Activated CD4-positive, alpha-beta T cell treated with anti-CD3 and anti-CD28 coated beads for 36 hours (primary cell): ENCODE measurements around the gene ALK. TPM values are rescaled to one million over a fixed set of nuclear protein-coding genes. Genes with fewer than 3 reads are reported as not detected.
A peak's percentile ranks its signal among the peaks of the same experiment; 100 is the strongest.

Experiments
- ATAC-seq: fragments of 200-7000 bp; cut with Tn5 transposase; one replicate; pipeline ENCODE4 v1.10.0; 2021; ENCODE audit warnings: mild to moderate bottlenecking, moderate library complexity
- CTCF ChIA-PET: fragments of 350-600 bp; sonication (Branson Sonifier 250); formaldehyde crosslinking; loops from one replicate; lab custom pipeline; 2021; ENCODE audit warnings: antibody characterized with exemption; lab: Charles Lee
- POLR2A ChIA-PET: fragments of 350-600 bp; sonication (Branson Sonifier 250); formaldehyde crosslinking; loops from one replicate; lab custom pipeline; 2021; ENCODE audit warnings: antibody characterized with exemption, inconsistent platforms; lab: Charles Lee
- DNase-seq: peaks from one replicate; pipeline ENCODE4 v3.0.0-alpha.2; 2020
- H3K27ac Mint-ChIP-seq: one replicate; pipeline ENCODE4 v1.8.0; 2021; ENCODE audit warnings: mixed read lengths
- H3K27me3 Mint-ChIP-seq: one replicate; pipeline ENCODE4 v1.8.0; 2021; ENCODE audit warnings: mixed read lengths
- H3K36me3 Mint-ChIP-seq: one replicate; pipeline ENCODE4 v1.8.0; 2021; ENCODE audit warnings: low read depth, mixed read lengths
- H3K4me1 Mint-ChIP-seq: one replicate; pipeline ENCODE4 v1.8.0; 2021; ENCODE audit warnings: mixed read lengths
- H3K4me3 Mint-ChIP-seq: one replicate; pipeline ENCODE4 v1.8.0; 2021; ENCODE audit warnings: mild to moderate bottlenecking, moderate library complexity, mixed read lengths
- H3K9me3 Mint-ChIP-seq: one replicate; pipeline ENCODE4 v1.8.0; 2021; ENCODE audit warnings: low read depth, mixed read lengths
- intact Hi-C, 2 experiments: fragments of 100-400 bp; cut with DNase I in 1 of 2; cut with micrococcal nuclease in 1 of 2; formaldehyde crosslinking; loops; one replicate each; pipeline versions ENCODE4 v1.14.2 to v1.15.1; 2022 to 2024; cut with DNase I, micrococcal nuclease
- total RNA-seq, 2 experiments: library from RNA; stranded (reverse); gene quantifications; one replicate each; pipeline ENCODE4 v1.2.3, GENCODE V29; 2021

Gene ALK
- total RNA-seq, 2 experiments from 2014 or later: not detected

- ChIA-PET POLR2A (no interaction called here), CTCF (interaction anchor here (1.4 to 2.2 kb wide), 2 partner anchors 13 to 14 kb away, joined by 3 to 11 read pairs; no protein-coding TSS in a partner anchor)
- Mint-ChIP-seq H3K9me3 (no peaks in the 10 kb centered on the region), H3K4me3 (no peak overlapping the region), H3K4me1 (no peaks in the 10 kb centered on the region), H3K36me3 (no peaks in the 10 kb centered on the region), H3K27me3 (peaks cover 12% of the 10 kb centered on the region), H3K27ac (no peak overlapping the region)
- intact Hi-C loops: no loop called here
- DNase-seq: no peak
- ATAC-seq: no peak
Observed at GRCh38 chr2:29936020-29936419, 14.6 kb upstream of the ALK start.

- intact Hi-C loops: no loop called here
- no peaks in the 10 kb centered on the region for H3K9me3 Mint-ChIP-seq
- H3K4me1 Mint-ChIP-seq: no peaks in the 10 kb centered on the region
- no peak for ATAC-seq
- DNase-seq: no peak
- ChIA-PET CTCF (interaction anchor here (0.6 to 1.9 kb wide), 3 partner anchors 9 to 919 kb away, joined by 3 to 8 read pairs (median 3); no protein-coding TSS in a partner anchor), POLR2A (interaction anchor here (0.7 kb wide), 1 partner anchor 17 kb away, joined by 3 read pairs; no protein-coding TSS in a partner anchor)
- no peak overlapping the region for H3K4me3 Mint-ChIP-seq
- H3K27ac Mint-ChIP-seq: no peak overlapping the region
- peaks cover 8% of the 10 kb centered on the region for H3K27me3 Mint-ChIP-seq
- H3K36me3 Mint-ChIP-seq: no peaks in the 10 kb centered on the region
Observed at GRCh38 chr2:29931818-29932217, 10.4 kb upstream of the ALK start.

- Mint-ChIP-seq H3K36me3 (no peaks in the 10 kb centered on the region), H3K4me3 (no peak overlapping the region), H3K27me3 (peaks cover 49% of the 10 kb centered on the region), H3K4me1 (peaks cover 11% of the 10 kb centered on the region), H3K27ac (no peak overlapping the region), H3K9me3 (no peaks in the 10 kb centered on the region)
- POLR2A ChIA-PET: interaction anchor here (0.6 kb wide), 1 partner anchor 149 kb away, joined by 3 read pairs; no protein-coding TSS in a partner anchor
- CTCF ChIA-PET: interaction anchor here (0.6 to 4.1 kb wide), 23 partner anchors 8 to 462 kb away, joined by 3 to 49 read pairs (median 3); no protein-coding TSS in a partner anchor
- intact Hi-C loops: loop anchor here (1.0 to 5.0 kb wide), 5 partner anchors 103 to 631 kb away; no protein-coding TSS in a partner anchor
- peak; percentile 37 for ATAC-seq
- peak; percentile 72 for DNase-seq
Observed at GRCh38 chr2:29923110-29923721, 1.8 kb upstream of the ALK start.

GRCh38 chr2:29922605-29923004 lies 1.2 kb upstream of the ALK start:
- POLR2A ChIA-PET: no interaction called here
- Mint-ChIP-seq H3K4me1 (peaks cover 11% of the 10 kb centered on the region), H3K27ac (no peak overlapping the region), H3K36me3 (no peaks in the 10 kb centered on the region), H3K4me3 (no peak overlapping the region), H3K27me3 (peaks cover 51% of the 10 kb centered on the region), H3K9me3 (no peaks in the 10 kb centered on the region)
- intact Hi-C loops: loop anchor here (1.0 to 5.0 kb wide), 5 partner anchors 104 to 630 kb away; no protein-coding TSS in a partner anchor
- CTCF ChIA-PET: interaction anchor here (0.7 to 4.1 kb wide), 12 partner anchors 9 to 1568 kb away, joined by 3 to 49 read pairs (median 5); no protein-coding TSS in a partner anchor
- ATAC-seq: no peak
- no peak for DNase-seq

- ChIA-PET CTCF (interaction anchor here (0.6 to 4.1 kb wide), 7 partner anchors 8 to 613 kb away, joined by 3 to 49 read pairs (median 4); no protein-coding TSS in a partner anchor), POLR2A (interaction anchor here (0.6 to 0.7 kb wide), 2 partner anchors 302 to 816 kb away, joined by 3 to 4 read pairs; no protein-coding TSS in a partner anchor)
- ATAC-seq (peak; percentile 35), DNase-seq (peak; percentile 38)
- Mint-ChIP-seq H3K27ac (no peak overlapping the region), H3K36me3 (no peaks in the 10 kb centered on the region), H3K27me3 (peaks cover 64% of the 10 kb centered on the region), H3K9me3 (no peaks in the 10 kb centered on the region), H3K4me1 (peaks cover 11% of the 10 kb centered on the region), H3K4me3 (no peak overlapping the region)
- intact Hi-C loops: loop anchor here (5.0 kb wide), 2 partner anchors 106 to 629 kb away; no protein-coding TSS in a partner anchor
Observed at GRCh38 chr2:29920631-29921559, 491 bp downstream of the ALK start.

DNA sequence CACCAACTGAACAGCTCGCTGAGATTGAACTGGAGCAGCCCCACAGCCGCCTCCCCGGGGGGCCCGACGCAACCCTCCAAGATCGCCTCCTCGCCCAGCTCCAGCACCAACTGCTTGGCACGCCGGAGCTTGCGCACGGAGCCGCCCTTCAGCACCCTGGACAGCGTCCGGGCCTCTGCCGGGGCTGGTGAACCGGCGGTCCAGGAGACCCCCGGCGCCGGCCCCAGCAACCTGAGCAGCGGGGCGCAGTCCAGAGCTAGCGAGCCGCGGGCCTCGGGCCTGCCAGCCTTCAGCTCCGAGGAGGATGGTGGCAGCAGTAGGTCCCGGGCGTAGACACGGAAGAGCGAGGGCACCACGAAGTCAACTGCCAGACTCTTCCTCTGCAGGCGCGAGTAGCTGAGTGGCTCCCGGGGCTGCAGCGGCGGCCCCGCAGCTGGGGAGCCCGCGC lies 1.2 kb downstream of the ALK start:
- ATAC-seq: peak; percentile 42
- ChIA-PET POLR2A (interaction anchor here (0.6 to 0.7 kb wide), 2 partner anchors 301 to 816 kb away, joined by 3 to 4 read pairs; no protein-coding TSS in a partner anchor), CTCF (interaction anchor here (0.6 to 1.2 kb wide), 4 partner anchors 9 to 612 kb away, joined by 3 to 4 read pairs (median 4); no protein-coding TSS in a partner anchor)
- no peak overlapping the region for H3K4me3 Mint-ChIP-seq
- intact Hi-C loops: loop anchor here (5.0 kb wide), 2 partner anchors 107 to 628 kb away; no protein-coding TSS in a partner anchor
- no peaks in the 10 kb centered on the region for H3K36me3 Mint-ChIP-seq
- H3K4me1 Mint-ChIP-seq: peaks cover 11% of the 10 kb centered on the region
- peaks cover 61% of the 10 kb centered on the region for H3K27me3 Mint-ChIP-seq
- DNase-seq: peak; percentile 79
- H3K9me3 Mint-ChIP-seq: no peaks in the 10 kb centered on the region
- H3K27ac Mint-ChIP-seq: no peak overlapping the region

GRCh38 chr2:29918941-29919340 lies 2.4 kb downstream of the ALK start:
- ChIA-PET CTCF (interaction anchor here (0.7 to 1.4 kb wide), 2 partner anchors 13 to 170 kb away, joined by 3 read pairs; no protein-coding TSS in a partner anchor), POLR2A (no interaction called here)
- no peak for ATAC-seq
- H3K4me1 Mint-ChIP-seq: peaks cover 11% of the 10 kb centered on the region
- no peaks in the 10 kb centered on the region for H3K36me3 Mint-ChIP-seq
- no peak overlapping the region for H3K27ac Mint-ChIP-seq
- peaks cover 58% of the 10 kb centered on the region for H3K27me3 Mint-ChIP-seq
- no peak overlapping the region for H3K4me3 Mint-ChIP-seq
- intact Hi-C loops: no loop called here
- no peak for DNase-seq
- no peaks in the 10 kb centered on the region for H3K9me3 Mint-ChIP-seq

DNA sequence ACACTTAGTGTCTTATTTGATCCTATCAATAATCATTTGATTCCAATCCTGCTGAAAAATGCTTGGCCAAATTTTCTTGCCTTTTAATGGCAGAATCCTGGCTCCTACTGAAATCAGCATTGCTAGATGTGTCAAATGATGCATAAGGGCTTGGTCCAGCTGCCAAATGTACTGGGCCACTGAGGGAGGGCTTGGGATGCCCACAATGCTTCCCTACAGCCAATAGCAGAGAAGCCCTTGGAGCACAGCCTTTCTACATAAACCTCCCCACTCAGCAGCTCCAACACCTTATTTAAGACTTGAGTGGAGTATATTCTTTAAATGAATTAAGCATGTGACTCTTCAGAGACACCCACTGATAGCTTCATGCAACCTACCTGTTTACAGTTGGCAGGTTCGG lies 3.6 kb downstream of the ALK start:
- Mint-ChIP-seq H3K4me1 (peaks cover 11% of the 10 kb centered on the region), H3K27ac (no peak overlapping the region), H3K27me3 (peaks cover 53% of the 10 kb centered on the region), H3K4me3 (no peak overlapping the region), H3K9me3 (no peaks in the 10 kb centered on the region), H3K36me3 (no peaks in the 10 kb centered on the region)
- no peak for DNase-seq
- CTCF ChIA-PET: interaction anchor here (0.6 to 1.4 kb wide), 2 partner anchors 14 to 1346 kb away, joined by 3 read pairs; no protein-coding TSS in a partner anchor
- ATAC-seq: no peak
- POLR2A ChIA-PET: no interaction called here
- intact Hi-C loops: no loop called here

GRCh38 chr2:29916571-29916970 lies 4.8 kb downstream of the ALK start:
- Mint-ChIP-seq H3K27ac (no peak overlapping the region), H3K9me3 (no peaks in the 10 kb centered on the region), H3K36me3 (no peaks in the 10 kb centered on the region), H3K27me3 (peaks cover 45% of the 10 kb centered on the region), H3K4me1 (peaks cover 7% of the 10 kb centered on the region), H3K4me3 (no peak overlapping the region)
- ChIA-PET POLR2A (no interaction called here), CTCF (no interaction called here)
- DNase-seq (no peak), ATAC-seq (no peak)
- intact Hi-C loops: no loop called here

DNA sequence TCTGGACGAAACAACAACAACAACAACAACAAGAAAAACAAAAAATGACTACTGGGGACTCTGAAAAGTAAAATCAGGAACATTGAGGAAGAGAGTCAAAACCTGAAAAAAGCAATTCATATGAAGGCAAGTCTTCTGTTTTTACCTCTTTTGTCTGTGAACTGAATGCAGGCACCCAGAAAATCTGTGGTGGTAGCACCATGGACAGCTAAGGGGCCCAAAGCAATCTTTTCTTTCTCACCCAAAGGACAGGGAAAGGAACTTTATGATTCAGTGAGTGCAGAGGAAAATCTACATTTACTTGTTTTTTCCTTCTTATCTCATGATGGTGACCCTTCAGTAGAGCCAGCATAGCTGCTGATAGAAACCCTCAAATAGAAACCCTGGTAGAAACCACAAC lies 10.4 kb downstream of the ALK start:
- ChIA-PET CTCF (interaction anchor here (1.3 to 2.3 kb wide), 3 partner anchors 9 to 17 kb away, joined by 3 to 8 read pairs (median 3); no protein-coding TSS in a partner anchor), POLR2A (no interaction called here)
- intact Hi-C loops: no loop called here
- H3K27ac Mint-ChIP-seq: no peak overlapping the region
- no peak overlapping the region for H3K4me3 Mint-ChIP-seq
- H3K9me3 Mint-ChIP-seq: peaks cover 4% of the 10 kb centered on the region
- DNase-seq: no peak
- H3K27me3 Mint-ChIP-seq: peaks cover 13% of the 10 kb centered on the region
- no peaks in the 10 kb centered on the region for H3K36me3 Mint-ChIP-seq
- no peaks in the 10 kb centered on the region for H3K4me1 Mint-ChIP-seq
- no peak for ATAC-seq
